Keratinocyte (primary cell): Measurements from ENCODE around the gene PTPRT.

Experiments
- CTCF ChIP-seq, 3 experiments: IDR thresholded peaks in 1 of 3; conservative IDR thresholded peaks in 1 of 3; optimal IDR thresholded peaks in 1 of 3; 2 replicates in 2 of 3; 3 replicates in 1 of 3; pipeline versions ENCODE3 to v1.5.1; 2011; ENCODE audit warnings: low read length in 3 of 3, mild to moderate bottlenecking in 3 of 3, moderate library complexity in 2 of 3, control low read depth in 1 of 3, inconsistent platforms in 1 of 3; ENCODE audit not compliant: insufficient read depth in 2 of 3; ENCODE audit errors: extremely low read depth in 1 of 3
- EZH2 ChIP-seq: IDR thresholded peaks from one replicate; pipeline ENCODE4 v1.6.1; 2012; ENCODE audit warnings: inconsistent platforms, mild to moderate bottlenecking, low read length, moderate library complexity

GRCh38 chr20:43137160-43137559 lies 52.5 kb downstream of the PTPRT start:
- TF ChIP-seq CTCF (optimal IDR thresholded peaks at IDR 0.05 in 1 of 3, IDR thresholded peaks at IDR 0.05 in 1 of 3, conservative IDR thresholded peaks at IDR 0.05 in 1 of 3; ENCODE audit: extremely low read depth in 1 of 3, insufficient read depth in 2 of 3, low read length in 3 of 3) (no peak), EZH2 (no peak)
